Prostate gland (tissue), 2 donors: ENCODE results near the gene UBTF. TPM values are rescaled to one million over a fixed set of nuclear protein-coding genes. Genes with fewer than 3 reads are reported as not detected.

Source experiments
- DNase-seq: peaks from one replicate; pipeline ENCODE4 v3.0.0-alpha.2; 2019; ENCODE audit warnings: low spot score
- H3K27ac ChIP-seq, 2 donors: fragments of 200-600 bp; sonication (generic); 2 replicates each; pipeline ENCODE4 v1.5.1; 2017 to 2019
- H3K27me3 ChIP-seq: fragments of 200-600 bp; sonication (generic); replicated peaks from 2 replicates; pipeline ENCODE4 v1.5.1; 2019; ENCODE audit not compliant: insufficient read depth
- H3K36me3 ChIP-seq, 2 donors: fragments of 200-600 bp; sonication (generic); 1 replicate in 1 of 2; 2 replicates in 1 of 2; pipeline versions ENCODE4 v1.5.1 to v1.8.1; 2017 to 2019
- H3K4me1 ChIP-seq: fragments of 200-600 bp; sonication (generic); replicated peaks from 2 replicates; pipeline ENCODE4 v1.5.1; 2019
- H3K4me3 ChIP-seq, 2 donors: fragments of 200-600 bp; sonication (generic); 2 replicates each; pipeline ENCODE4 v1.5.1; 2017 to 2019
- H3K9me3 ChIP-seq: fragments of 200-600 bp; sonication (generic); 2 replicates; pipeline ENCODE4 v1.5.1; 2017
- CTCF ChIP-seq, 4 experiments: fragments of 200-600 bp in 2 of 4; fragments of 450-650 bp in 2 of 4; sonication (generic) in 2 of 4; IDR thresholded peaks; 1 replicate in 3 of 4; 2 replicates in 1 of 4; pipeline ENCODE4 v1.5.1; 2016 to 2019; ENCODE audit warnings: antibody characterized with exemption in 4 of 4, mild to moderate bottlenecking in 2 of 4, moderate library complexity in 2 of 4
- POLR2A ChIP-seq: fragments of 450-650 bp; IDR thresholded peaks from one replicate; pipeline ENCODE4 v1.6.1; 2016; ENCODE audit warnings: antibody characterized with exemption, mild to moderate bottlenecking
- POLR2AphosphoS5 ChIP-seq: sonication (generic); formaldehyde crosslinking; IDR thresholded peaks from one replicate; pipeline ENCODE4 v1.6.1; 2017; ENCODE audit warnings: antibody characterized with exemption
- WGBS: methylation state at CpG from one replicate; pipeline ENCODE4 v1.1.5; 2018; 5-methylcytosine and 5-hydroxymethylcytosine counted together
- intact Hi-C: fragments of 100-400 bp; cut with DNase I; formaldehyde crosslinking; loops from one replicate; pipeline ENCODE4 v1.14.2; 2022
- total RNA-seq, 2 donors: library from RNA; depleted of rRNA; stranded (reverse); fragments of >200 nt; gene quantifications; one replicate each; pipeline ENCODE4 v1.1.0, GENCODE V29; 2016

The UBTF gene
- total RNA-seq, 2 donors from 2014 or later = 73.4 to 77.2 TPM

- Histone ChIP-seq H3K27ac (no peak overlapping the region), H3K4me3 (no peak overlapping the region), H3K9me3 (no peaks in the 10 kb centered on the region), H3K4me1 (peaks cover 3% of the 10 kb centered on the region), H3K27me3 (no peaks in the 10 kb centered on the region), H3K36me3 (peaks cover 0 to 11% of the 10 kb centered on the region in 2 donors)
- intact Hi-C loops = no loop called here
- TF ChIP-seq CTCF (IDR thresholded peaks at IDR 0.05) = no peak
- no peak for TF ChIP-seq POLR2AphosphoS5
- no peak for TF ChIP-seq POLR2A
- no peak for DNase-seq
- WGBS = 97% methylated on average over 2 of the region's 2 CpGs
These were observed 45.0 kb downstream of the UBTF start for GRCh38 chr17:44174427-44174826.

DNA sequence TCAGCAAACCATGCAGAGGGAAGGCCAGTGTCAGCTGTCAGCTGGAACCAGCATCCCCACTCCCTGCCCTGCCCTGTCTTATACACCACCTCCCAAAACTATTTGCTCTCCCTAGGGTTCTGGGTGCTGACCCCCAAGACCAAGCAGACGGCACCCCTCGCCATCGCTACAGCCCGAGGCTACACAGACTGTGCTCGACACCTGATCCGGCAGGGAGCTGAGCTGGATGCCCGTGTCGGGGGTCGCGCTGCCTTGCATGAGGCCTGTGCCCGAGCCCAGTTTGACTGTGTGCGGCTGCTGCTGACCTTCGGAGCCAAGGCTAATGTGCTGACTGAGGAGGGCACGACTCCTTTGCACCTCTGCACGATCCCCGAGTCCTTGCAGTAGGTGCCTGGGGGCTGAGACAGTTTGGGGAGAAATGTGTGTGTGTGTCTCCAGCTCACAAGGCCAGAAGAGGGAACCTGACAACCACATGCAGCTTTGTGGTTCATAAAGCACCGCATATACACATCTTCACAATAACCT lies 47.5 kb downstream of the UBTF start:
- 73% methylated on average over 13 of the region's 17 CpGs for WGBS
- peaks cover 3% of the 10 kb centered on the region for H3K4me1 ChIP-seq
- no peak overlapping the region for H3K27ac ChIP-seq
- H3K9me3 ChIP-seq = no peaks in the 10 kb centered on the region
- DNase-seq = no peak
- no peaks in the 10 kb centered on the region for H3K27me3 ChIP-seq
- no peak for TF ChIP-seq POLR2AphosphoS5
- no peak for TF ChIP-seq CTCF (IDR thresholded peaks at IDR 0.05)
- TF ChIP-seq POLR2A = no peak
- peaks cover 0 to 9% of the 10 kb centered on the region in 2 donors for H3K36me3 ChIP-seq
- no peak overlapping the region for H3K4me3 ChIP-seq
- intact Hi-C loops = no loop called here

- Histone ChIP-seq H3K27ac (peak within 1 kb of the TSS; percentile 65 to 68), H3K36me3 (no peaks in the 10 kb centered on the region), H3K4me3 (peak within 1 kb of the TSS in 1 of 2 donors; percentile 21), H3K27me3 (no peaks in the 10 kb centered on the region), H3K4me1 (peaks cover 3% of the 10 kb centered on the region), H3K9me3 (no peaks in the 10 kb centered on the region)
- intact Hi-C loops = no loop called here
- TF ChIP-seq POLR2A = no peak
- no peak for TF ChIP-seq CTCF (IDR thresholded peaks at IDR 0.05)
- TF ChIP-seq POLR2AphosphoS5 = peak; percentile 69
- WGBS = 34% methylated on average over 19 of the region's 21 CpGs
- DNase-seq = peak; percentile 25
These were observed 48.8 kb downstream of the UBTF start, which contains the start of gene ASB16 for GRCh38 chr17:44170499-44171201. Gene ASB16, plus strand, starts transcription at chr17:44170704. Its CDS starts 86 bp downstream, at chr17:44170790.

DNA sequence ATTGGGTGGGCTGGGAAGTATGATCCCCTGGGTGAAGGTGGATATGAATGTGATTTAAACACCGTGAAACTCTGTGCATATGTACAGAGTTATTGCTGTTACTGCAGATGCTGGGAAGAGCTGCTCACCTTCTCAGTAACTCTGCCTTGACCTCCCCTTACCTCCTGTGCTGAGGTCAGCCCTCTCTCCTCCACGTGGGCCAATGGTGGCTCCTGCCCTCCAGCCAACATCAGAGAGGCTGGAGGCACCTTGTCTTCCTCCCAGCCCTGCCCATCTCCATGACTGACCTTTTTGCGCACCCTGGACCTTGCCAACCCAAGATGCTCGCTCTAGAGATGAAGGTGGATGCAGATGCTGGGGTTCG lies 49.4 kb downstream of the UBTF start:
- DNase-seq = no peak
- Histone ChIP-seq H3K36me3 (no peaks in the 10 kb centered on the region), H3K27ac (peak overlapping the region; percentile 65 to 68), H3K27me3 (no peaks in the 10 kb centered on the region), H3K4me1 (peaks cover 3% of the 10 kb centered on the region), H3K4me3 (no peak overlapping the region), H3K9me3 (no peaks in the 10 kb centered on the region)
- TF ChIP-seq POLR2AphosphoS5 (no peak), CTCF (IDR thresholded peaks at IDR 0.05) (no peak)
- intact Hi-C loops = no loop called here
- WGBS = 51% methylated on average over 5 of the region's 5 CpGs
